Skeletal muscle tissue (tissue), 4 donors: ENCODE data around the gene NBEAL2. TPM values are rescaled to one million over a fixed set of nuclear protein-coding genes. Genes with fewer than 3 reads are reported as not detected.
"Not testable (repeated sequence)": the region's sequence is repeated elsewhere in the genome, so short reads cannot be mapped to it uniquely, and the experiment has no call there.

ENCODE experiments used
- H3K27ac ChIP-seq: one replicate; pipeline ENCODE4 v1.7.0; 2013; ENCODE audit warnings: mild to moderate bottlenecking, low read depth, low read length, inconsistent platforms
- H3K27me3 ChIP-seq, 3 donors: one replicate each; pipeline ENCODE4 v1.7.0; 2013; ENCODE audit warnings: low read length in 3 of 3; ENCODE audit not compliant: control insufficient read depth in 3 of 3, insufficient read depth in 3 of 3
- H3K36me3 ChIP-seq, 3 donors: one replicate each; pipeline ENCODE4 v1.7.0; 2013; ENCODE audit warnings: low read length in 3 of 3; ENCODE audit not compliant: control insufficient read depth in 3 of 3, insufficient read depth in 3 of 3
- H3K4me1 ChIP-seq, 3 donors: one replicate each; pipeline ENCODE4 v1.7.0; 2013; ENCODE audit warnings: low read length in 3 of 3, mild to moderate bottlenecking in 3 of 3; ENCODE audit not compliant: control insufficient read depth in 3 of 3, insufficient read depth in 3 of 3
- H3K4me3 ChIP-seq, 3 donors: one replicate each; pipeline ENCODE4 v1.7.0; 2013; ENCODE audit warnings: low read length in 3 of 3
- H3K9ac ChIP-seq, 3 donors: one replicate each; pipeline ENCODE4 v1.7.0; 2013; ENCODE audit warnings: low read length in 3 of 3, mild to moderate bottlenecking in 3 of 3, moderate library complexity in 2 of 3, low read depth in 1 of 3
- H3K9me3 ChIP-seq, 3 donors: one replicate each; pipeline ENCODE4 v1.7.0; 2013; ENCODE audit warnings: low read length in 3 of 3; ENCODE audit not compliant: control insufficient read depth in 3 of 3
- total RNA-seq: library from RNA; depleted of rRNA; stranded (reverse); fragments of >200 nt; gene quantifications from one replicate; pipeline ENCODE4 v1.2.3, GENCODE V29; 2014
- donor health status: Osteomylitis.

Gene NBEAL2
- total RNA-seq, 1 donor from 2014 or later, result 5.2 TPM

- peaks cover 28 to 39% (median 32%) of the 10 kb centered on the region in 3 donors for H3K36me3 ChIP-seq
- no peak overlapping the region for H3K4me3 ChIP-seq
- H3K9ac ChIP-seq, result peak overlapping the region in 1 of 3 donors; percentile 16
- H3K9me3 ChIP-seq, result no peaks in the 10 kb centered on the region
- no peak overlapping the region for H3K27ac ChIP-seq
- H3K27me3 ChIP-seq, result no peaks in the 10 kb centered on the region
- peaks cover 11 to 26% (median 17%) of the 10 kb centered on the region in 3 donors for H3K4me1 ChIP-seq
Observed at GRCh38 chr3:47016086-47016933, 36.8 kb downstream of the NBEAL2 start.

GRCh38 chr3:47016934-47017435 lies 37.5 kb downstream of the NBEAL2 start:
- H3K27me3 ChIP-seq, result no peaks in the 10 kb centered on the region
- no peak overlapping the region for H3K27ac ChIP-seq
- no peak overlapping the region for H3K9ac ChIP-seq
- peaks cover 11 to 26% (median 17%) of the 10 kb centered on the region in 3 donors for H3K4me1 ChIP-seq
- H3K9me3 ChIP-seq, result no peaks in the 10 kb centered on the region
- peaks cover 28 to 39% (median 32%) of the 10 kb centered on the region in 3 donors for H3K36me3 ChIP-seq
- H3K4me3 ChIP-seq, result no peak overlapping the region

GRCh38 chr3:47017504-47018268 lies 38.2 kb downstream of the NBEAL2 start:
- Histone ChIP-seq H3K9ac (no peak overlapping the region), H3K27ac (no peak overlapping the region), H3K36me3 (peaks cover 28 to 39% (median 30%) of the 10 kb centered on the region in 3 donors)

GRCh38 chr3:47018269-47018611 lies 38.8 kb downstream of the NBEAL2 start:
- Histone ChIP-seq H3K9me3 (no peaks in the 10 kb centered on the region), H3K4me1 (peaks cover 18 to 29% (median 24%) of the 10 kb centered on the region in 3 donors), H3K36me3 (peaks cover 28 to 37% (median 30%) of the 10 kb centered on the region in 3 donors), H3K27me3 (no peaks in the 10 kb centered on the region), H3K9ac (no peak overlapping the region), H3K27ac (no peak overlapping the region), H3K4me3 (no peak overlapping the region)

More at GRCh38 chr3:47017504-47018268, 38.2 kb downstream of the NBEAL2 start:
- Histone ChIP-seq H3K4me3 (no peak overlapping the region), H3K9me3 (no peaks in the 10 kb centered on the region), H3K27me3 (no peaks in the 10 kb centered on the region), H3K4me1 (peaks cover 15 to 28% (median 23%) of the 10 kb centered on the region in 3 donors)

- H3K27ac ChIP-seq, result no peak overlapping the region
- no peaks in the 10 kb centered on the region for H3K9me3 ChIP-seq
- H3K27me3 ChIP-seq, result no peaks in the 10 kb centered on the region
- peaks cover 24 to 34% (median 26%) of the 10 kb centered on the region in 3 donors for H3K36me3 ChIP-seq
- H3K9ac ChIP-seq, result no peak overlapping the region
- peaks cover 18 to 27% (median 24%) of the 10 kb centered on the region in 3 donors for H3K4me1 ChIP-seq
- H3K4me3 ChIP-seq, result no peak overlapping the region
Observed at GRCh38 chr3:47019201-47019600, 39.7 kb downstream of the NBEAL2 start.

GRCh38 chr3:47020311-47020710 lies 40.8 kb downstream of the NBEAL2 start:
- Histone ChIP-seq H3K27me3 (no peaks in the 10 kb centered on the region), H3K27ac (no peak overlapping the region), H3K9me3 (no peaks in the 10 kb centered on the region), H3K36me3 (peaks cover 18 to 31% (median 26%) of the 10 kb centered on the region in 3 donors), H3K4me1 (peaks cover 15 to 26% (median 24%) of the 10 kb centered on the region in 3 donors), H3K9ac (no peak overlapping the region), H3K4me3 (no peak overlapping the region)

GRCh38 chr3:47022641-47023071 lies 43.2 kb downstream of the NBEAL2 start:
- no peaks in the 10 kb centered on the region for H3K9me3 ChIP-seq
- H3K27ac ChIP-seq, result peak overlapping the region; percentile 72
- H3K4me3 ChIP-seq, result no peak overlapping the region
- H3K27me3 ChIP-seq, result no peaks in the 10 kb centered on the region
- peak overlapping the region in 2 of 3 donors; percentile 9 to 21 for H3K9ac ChIP-seq
- H3K36me3 ChIP-seq, result peaks cover 6 to 16% (median 15%) of the 10 kb centered on the region in 3 donors
- peaks cover 13 to 20% (median 19%) of the 10 kb centered on the region in 3 donors for H3K4me1 ChIP-seq

GRCh38 chr3:47024932-47025331 lies 45.5 kb downstream of the NBEAL2 start:
- H3K9ac ChIP-seq, result peak overlapping the region in 1 of 3 donors; percentile 18
- H3K4me3 ChIP-seq, result no peak overlapping the region
- no peaks in the 10 kb centered on the region for H3K27me3 ChIP-seq
- no peak overlapping the region for H3K27ac ChIP-seq
- H3K9me3 ChIP-seq, result no peaks in the 10 kb centered on the region
- peaks cover 0 to 4% (median 0%) of the 10 kb centered on the region in 3 donors for H3K36me3 ChIP-seq
- H3K4me1 ChIP-seq, result peaks cover 13 to 20% (median 18%) of the 10 kb centered on the region in 3 donors

- not testable (repeated sequence) for H3K27me3 ChIP-seq, H3K27ac ChIP-seq, H3K36me3 ChIP-seq, H3K9ac ChIP-seq, H3K9me3 ChIP-seq, H3K4me3 ChIP-seq
- peaks cover 9 to 15% (median 10%) of the 10 kb centered on the region in 3 donors for H3K4me1 ChIP-seq
Observed at GRCh38 chr3:47026432-47026831, 47.0 kb downstream of the NBEAL2 start.
